Progenitor cell of endocrine pancreas (in vitro differentiated cells): ENCODE data around the gene RBP3. TPM values are rescaled to one million over a fixed set of nuclear protein-coding genes. Genes with fewer than 3 reads are reported as not detected.

ENCODE experiments used
- DNase-seq: peaks from one replicate; pipeline ENCODE4 v3.0.0; 2021; ENCODE audit warnings: low spot score; ENCODE audit not compliant: unreplicated experiment
- H3K27ac Mint-ChIP-seq: 2 replicates; pipeline ENCODE4 v1.8.0; 2021; ENCODE audit warnings: mild to moderate bottlenecking, moderate library complexity, mixed read lengths
- H3K27me3 Mint-ChIP-seq: 2 replicates; pipeline ENCODE4 v1.8.0; 2021; ENCODE audit warnings: mixed read lengths
- H3K36me3 Mint-ChIP-seq: 2 replicates; pipeline ENCODE4 v1.8.0; 2022; ENCODE audit warnings: mixed read lengths; ENCODE audit not compliant: insufficient read depth
- H3K4me1 Mint-ChIP-seq: 2 replicates; pipeline ENCODE4 v1.8.0; 2021; ENCODE audit warnings: low read depth, mixed read lengths
- H3K4me3 Mint-ChIP-seq: 2 replicates; pipeline ENCODE4 v1.8.0; 2021; ENCODE audit warnings: low read depth, mild to moderate bottlenecking, moderate library complexity, mixed read lengths
- H3K9me3 Mint-ChIP-seq: 2 replicates; pipeline ENCODE4 v1.8.0; 2021; ENCODE audit warnings: low read depth, mixed read lengths
- CTCF ChIP-seq: fragments of 200-600 bp; sonication (generic); IDR thresholded peaks from one replicate; pipeline ENCODE4 v1.5.0; 2021; ENCODE audit warnings: antibody characterized with exemption, mild to moderate bottlenecking; ENCODE audit not compliant: unreplicated experiment
- total RNA-seq: library from RNA; stranded (reverse); gene quantifications from 2 replicates; pipeline ENCODE4 v1.2.1, GENCODE V29; 2021

The RBP3 gene
- total RNA-seq, 1 donor from 2014 or later: 0.10 TPM

- H3K4me3 Mint-ChIP-seq: no peak overlapping the region
Observed at GRCh38 chr10:47329855-47330254, 18.3 kb upstream of the RBP3 start.

GRCh38 chr10:47330366-47330765 is 17.8 kb upstream of the RBP3 start:
- H3K9me3 Mint-ChIP-seq: peaks cover 10% of the 10 kb centered on the region
- DNase-seq: no peak
- peaks cover 18% of the 10 kb centered on the region for H3K27me3 Mint-ChIP-seq
- H3K27ac Mint-ChIP-seq: no peak overlapping the region
- H3K4me1 Mint-ChIP-seq: peaks cover 9% of the 10 kb centered on the region
- no peaks in the 10 kb centered on the region for H3K36me3 Mint-ChIP-seq
- TF ChIP-seq CTCF: no peak
- no peak overlapping the region for H3K4me3 Mint-ChIP-seq

More at GRCh38 chr10:47329855-47330254, 18.3 kb upstream of the RBP3 start:
- no peak for TF ChIP-seq CTCF
- Mint-ChIP-seq H3K36me3 (no peaks in the 10 kb centered on the region), H3K27ac (no peak overlapping the region), H3K27me3 (peaks cover 17% of the 10 kb centered on the region), H3K9me3 (peaks cover 10% of the 10 kb centered on the region), H3K4me1 (peaks cover 10% of the 10 kb centered on the region)
- no peak for DNase-seq

GRCh38 chr10:47330804-47331203 is 17.4 kb upstream of the RBP3 start:
- peaks cover 7% of the 10 kb centered on the region for H3K4me1 Mint-ChIP-seq
- peaks cover 10% of the 10 kb centered on the region for H3K9me3 Mint-ChIP-seq
- no peak for TF ChIP-seq CTCF
- DNase-seq: no peak
- H3K27me3 Mint-ChIP-seq: peaks cover 23% of the 10 kb centered on the region
- H3K27ac Mint-ChIP-seq: no peak overlapping the region
- H3K4me3 Mint-ChIP-seq: no peak overlapping the region
- H3K36me3 Mint-ChIP-seq: no peaks in the 10 kb centered on the region

- no peak overlapping the region for H3K4me3 Mint-ChIP-seq
- H3K9me3 Mint-ChIP-seq: peaks cover 10% of the 10 kb centered on the region
- H3K27ac Mint-ChIP-seq: no peak overlapping the region
- DNase-seq: no peak
- TF ChIP-seq CTCF: no peak
- H3K27me3 Mint-ChIP-seq: peaks cover 28% of the 10 kb centered on the region
- H3K4me1 Mint-ChIP-seq: no peaks in the 10 kb centered on the region
- no peaks in the 10 kb centered on the region for H3K36me3 Mint-ChIP-seq
Observed at GRCh38 chr10:47331491-47331890, 16.7 kb upstream of the RBP3 start.

- Mint-ChIP-seq H3K4me3 (no peak overlapping the region), H3K36me3 (no peaks in the 10 kb centered on the region), H3K27me3 (peaks cover 31% of the 10 kb centered on the region), H3K4me1 (no peaks in the 10 kb centered on the region), H3K27ac (no peak overlapping the region), H3K9me3 (peaks cover 10% of the 10 kb centered on the region)
- no peak for DNase-seq
- no peak for TF ChIP-seq CTCF
Observed at GRCh38 chr10:47331954-47332353, 16.2 kb upstream of the RBP3 start.
